ES-I3 (cell line): ENCODE data around the gene LPAR3.

Experiments
- H3K36me3 ChIP-seq: 2 replicates; pipeline ENCODE4 v1.6.1; 2013; ENCODE audit warnings: mild to moderate bottlenecking, low read length, control low read depth, moderate library complexity; ENCODE audit not compliant: insufficient read depth
- H3K4me1 ChIP-seq: 2 replicates; pipeline ENCODE4 v1.6.1; 2013; ENCODE audit warnings: mild to moderate bottlenecking, control low read depth, low read length; ENCODE audit not compliant: insufficient read depth
- H3K9ac ChIP-seq: 2 replicates; pipeline ENCODE4 v1.6.1; 2013; ENCODE audit warnings: low read depth, mild to moderate bottlenecking, low read length, moderate library complexity
- H3K9me3 ChIP-seq: 2 replicates; pipeline ENCODE4 v1.6.1; 2013; ENCODE audit warnings: mild to moderate bottlenecking, low read length, moderate library complexity; ENCODE audit not compliant: control insufficient read depth, insufficient read depth

The LPAR3 gene

GRCh38 chr1:84776639-84777038 lies 116.4 kb downstream of the LPAR3 start:
- no peak overlapping the region for H3K9ac ChIP-seq
- no peaks in the 10 kb centered on the region for H3K36me3 ChIP-seq
- H3K9me3 ChIP-seq = no peaks in the 10 kb centered on the region
- no peaks in the 10 kb centered on the region for H3K4me1 ChIP-seq

- H3K36me3 ChIP-seq = no peaks in the 10 kb centered on the region
- H3K9ac ChIP-seq = no peak overlapping the region
- H3K4me1 ChIP-seq = no peaks in the 10 kb centered on the region
- no peaks in the 10 kb centered on the region for H3K9me3 ChIP-seq
Measured at GRCh38 chr1:84775535-84775920, 117.5 kb downstream of the LPAR3 start.

- no peaks in the 10 kb centered on the region for H3K9me3 ChIP-seq
- H3K36me3 ChIP-seq = no peaks in the 10 kb centered on the region
- H3K4me1 ChIP-seq = no peaks in the 10 kb centered on the region
- H3K9ac ChIP-seq = no peak overlapping the region
Measured at GRCh38 chr1:84774669-84775534, 118.1 kb downstream of the LPAR3 start.

- Histone ChIP-seq H3K36me3 (no peaks in the 10 kb centered on the region), H3K9ac (no peak overlapping the region), H3K9me3 (no peaks in the 10 kb centered on the region), H3K4me1 (no peaks in the 10 kb centered on the region)
Measured at GRCh38 chr1:84773933-84774497, 119.0 kb downstream of the LPAR3 start.

GRCh38 chr1:84773195-84773594 lies 119.8 kb downstream of the LPAR3 start:
- H3K36me3 ChIP-seq = no peaks in the 10 kb centered on the region
- H3K9ac ChIP-seq = no peak overlapping the region
- no peaks in the 10 kb centered on the region for H3K9me3 ChIP-seq
- no peaks in the 10 kb centered on the region for H3K4me1 ChIP-seq

GRCh38 chr1:84772428-84772943 lies 120.5 kb downstream of the LPAR3 start:
- Histone ChIP-seq H3K9ac (no peak overlapping the region), H3K36me3 (no peaks in the 10 kb centered on the region), H3K4me1 (no peaks in the 10 kb centered on the region), H3K9me3 (no peaks in the 10 kb centered on the region)

GRCh38 chr1:84771895-84772294 lies 121.1 kb downstream of the LPAR3 start:
- Histone ChIP-seq H3K4me1 (no peaks in the 10 kb centered on the region), H3K9me3 (no peaks in the 10 kb centered on the region), H3K9ac (no peak overlapping the region), H3K36me3 (no peaks in the 10 kb centered on the region)

- Histone ChIP-seq H3K9me3 (no peaks in the 10 kb centered on the region), H3K4me1 (no peaks in the 10 kb centered on the region), H3K9ac (no peak overlapping the region), H3K36me3 (no peaks in the 10 kb centered on the region)
Measured at GRCh38 chr1:84770481-84770880, 122.5 kb downstream of the LPAR3 start.

- Histone ChIP-seq H3K9ac (no peak overlapping the region), H3K9me3 (no peaks in the 10 kb centered on the region), H3K4me1 (peaks cover under 1% of the 10 kb centered on the region; the same call in 1 of the 2 replicates), H3K36me3 (no peaks in the 10 kb centered on the region)
Measured at GRCh38 chr1:84769636-84770035, 123.4 kb downstream of the LPAR3 start.

- H3K9me3 ChIP-seq = no peaks in the 10 kb centered on the region
- H3K9ac ChIP-seq = no peak overlapping the region
- H3K4me1 ChIP-seq = peaks cover 6% of the 10 kb centered on the region; the same call in 1 of the 2 replicates
- H3K36me3 ChIP-seq = no peaks in the 10 kb centered on the region
Measured at GRCh38 chr1:84768634-84769033, 124.4 kb downstream of the LPAR3 start.

- Histone ChIP-seq H3K4me1 (peaks cover 6% of the 10 kb centered on the region; the same call in 1 of the 2 replicates), H3K36me3 (no peaks in the 10 kb centered on the region), H3K9ac (no peak overlapping the region; the same call in 1 of the 2 replicates), H3K9me3 (no peaks in the 10 kb centered on the region)
Measured at GRCh38 chr1:84763912-84764680, 128.9 kb downstream of the LPAR3 start.

- H3K36me3 ChIP-seq = no peaks in the 10 kb centered on the region
- H3K9me3 ChIP-seq = no peaks in the 10 kb centered on the region
- peaks cover 6% of the 10 kb centered on the region; the same call in 1 of the 2 replicates for H3K4me1 ChIP-seq
- no peak overlapping the region for H3K9ac ChIP-seq
Measured at GRCh38 chr1:84762664-84763063, 130.3 kb downstream of the LPAR3 start.
